ENCODE measurements around the gene SP4.

DNA sequence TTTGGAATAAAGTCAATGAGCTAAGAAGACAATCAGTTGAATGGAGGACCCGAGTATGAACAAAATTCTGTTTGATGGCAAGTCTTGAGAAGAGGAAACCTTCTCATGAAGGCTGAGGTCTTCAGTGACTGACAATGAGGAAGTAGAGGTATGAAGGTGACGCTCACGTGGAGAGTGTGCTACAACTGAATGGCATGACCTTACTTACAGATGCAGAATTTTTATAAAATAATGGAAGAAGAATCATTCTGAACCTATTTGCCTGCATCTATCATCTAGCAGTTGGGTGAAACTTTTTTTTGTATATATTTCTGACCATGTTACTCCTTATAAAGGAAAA lies 19.4 kb upstream of the SP4 start:
- TF ChIP-seq CTCF (conservative IDR thresholded peaks at IDR 0.05; ENCODE audit: low read depth, low read length) (no peak), EZH2 (IDR thresholded peaks at IDR 0.05; ENCODE audit: borderline replicate concordance, low read depth, low read length, poor library complexity, severe bottlenecking) (no peak)
